K562 (cell line): ENCODE results near the gene LUM. TPM values are rescaled to one million over a fixed set of nuclear protein-coding genes. Genes with fewer than 3 reads are reported as not detected.

ENCODE experiments used
- MGA ChIP-seq: fragments of 450-650 bp; IDR thresholded peaks from 2 replicates; pipeline ENCODE4 v1.6.1; 2016; ENCODE audit warnings: mild to moderate bottlenecking, moderate library complexity
- RUNX1 ChIP-seq: sonication (generic); IDR thresholded peaks from 2 replicates; pipeline ENCODE4 v1.6.1; 2016; ENCODE audit warnings: antibody characterized with exemption, low read depth
- THAP12 ChIP-seq: fragments of 250-450 bp; sonication (Bioruptor Pico); IDR thresholded peaks from 2 replicates; pipeline ENCODE4 v1.9.0; 2021; ENCODE audit warnings: mild to moderate bottlenecking, inconsistent platforms
- polyA plus RNA-seq, 8 experiments: library from polyadenylated mRNA; depleted of rRNA in 4 of 8; stranded (reverse) in 5 of 8; unstranded in 3 of 8; fragments of >200 nt; fragmentation: Nextera tagmentation in 2 of 8; fragmentation: Illumina TruSeq in 1 of 8; extraction: Ambion mirVana in 2 of 8; extraction: Trizol in 1 of 8; gene quantifications; 2 replicates each; pipeline versions ENCODE4 v1.2.1 to v1.2.3, GENCODE V29; 2011 to 2014; ENCODE audit warnings: inconsistent platforms in 1 of 8, missing spikeins in 1 of 8
- total RNA-seq, 7 experiments: library from RNA; depleted of rRNA in 6 of 7; stranded (reverse); fragments of >200 nt in 6 of 7; fragmentation: Illumina TruSeq in 2 of 7; extraction: Trizol in 2 of 7; gene quantifications; 2 replicates each; pipeline versions ENCODE4 v1.2.1 to v1.2.3, GENCODE V29; 2011 to 2021; ENCODE audit warnings: low replicate concordance in 1 of 7

LUM gene
- total and polyA plus RNA-seq, 9 of the 15 experiments (the other 6 are each of a cell fraction or from before 2014, with no cell fraction given): 0.40 TPM; not detected in 8

GRCh38 chr12:91080041-91080440 is 31.3 kb downstream of the LUM start (continued):
- TF ChIP-seq MGA: no peak
- TF ChIP-seq RUNX1: no peak
- TF ChIP-seq THAP12: no peak
